Esophagus squamous epithelium (tissue), 5 donors: ENCODE data around the gene ZNF474. TPM values are rescaled to one million over a fixed set of nuclear protein-coding genes. Genes with fewer than 3 reads are reported as not detected.

Source experiments
- DNase-seq: peaks from one replicate; lab custom pipeline; 2025; lab: John Stamatoyannopoulos, UW
- H3K27ac ChIP-seq, 4 donors: fragments of 200-600 bp; sonication (generic); one replicate each; pipeline ENCODE4 v1.5.1; 2016 to 2019; ENCODE audit warnings: mild to moderate bottlenecking in 1 of 4
- H3K27me3 ChIP-seq, 4 donors: fragments of 200-600 bp; sonication (generic); 1 replicate in 3 of 4; 2 replicates in 1 of 4; pipeline versions ENCODE4 v1.5.1 to v1.6.0; 2017 to 2021; ENCODE audit warnings: antibody characterized with exemption in 1 of 4
- H3K36me3 ChIP-seq, 3 donors: fragments of 200-600 bp; sonication (generic); one replicate each; pipeline ENCODE4 v1.5.1; 2016 to 2019
- H3K4me1 ChIP-seq, 3 donors: fragments of 200-600 bp; sonication (generic); one replicate each; pipeline ENCODE4 v1.5.1; 2017 to 2019
- H3K4me3 ChIP-seq, 4 donors: fragments of 200-600 bp; sonication (generic); 1 replicate in 3 of 4; 2 replicates in 1 of 4; pipeline ENCODE4 v1.5.1; 2016 to 2019; ENCODE audit warnings: mild to moderate bottlenecking in 2 of 4, moderate library complexity in 1 of 4
- H3K9me3 ChIP-seq, 3 donors: fragments of 200-600 bp; sonication (generic); one replicate each; pipeline ENCODE4 v1.5.1; 2016 to 2019
- POLR2A ChIP-seq, 4 donors: fragments of 450-650 bp; IDR thresholded peaks; one replicate each; pipeline ENCODE4 v1.6.1; 2017; ENCODE audit warnings: antibody characterized with exemption in 4 of 4, mild to moderate bottlenecking in 4 of 4, moderate library complexity in 3 of 4
- WGBS, 2 donors: methylation state at CpG; one replicate each; pipeline ENCODE4 v1.1.5; 2018; 5-methylcytosine and 5-hydroxymethylcytosine counted together
- intact Hi-C: fragments of 100-400 bp; cut with DNase I; formaldehyde crosslinking; loops from one replicate; pipeline ENCODE4 v1.15.0; 2022
- total RNA-seq, 4 donors: library from RNA; depleted of rRNA; stranded (reverse); fragments of >200 nt; gene quantifications; one replicate each; pipeline ENCODE4 v1.1.0, GENCODE V29; 2016
- TF ChIP-seq, protein P1 (sequence below), 6 experiments: fragments of 450-650 bp in 4 of 6; fragments of 200-600 bp in 2 of 6; sonication (generic) in 2 of 6; IDR thresholded peaks; one replicate each; pipeline ENCODE4 v1.5.1; 2016 to 2019; ENCODE audit warnings: antibody characterized with exemption in 6 of 6, mild to moderate bottlenecking in 4 of 6, moderate library complexity in 4 of 6
- donor health status: DM: yes; HTN: yes; CAD: no.

The ZNF474 gene
- total RNA-seq, 4 donors from 2014 or later = 0.18 to 0.57 TPM; not detected in 2

GRCh38 chr5:122110987-122111386 is 18.4 kb upstream of the ZNF474 start:
- no peaks in the 10 kb centered on the region for H3K27me3 ChIP-seq
- H3K4me1 ChIP-seq = peaks cover 0 to 41% (median 2%) of the 10 kb centered on the region in 3 donors
- intact Hi-C loops = no loop called here
- H3K36me3 ChIP-seq = no peaks in the 10 kb centered on the region
- no peak for DNase-seq
- WGBS, 2 donors = 32 to 47% methylated on average over 3 of the region's 3 CpGs
- TF ChIP-seq, protein P1, sequence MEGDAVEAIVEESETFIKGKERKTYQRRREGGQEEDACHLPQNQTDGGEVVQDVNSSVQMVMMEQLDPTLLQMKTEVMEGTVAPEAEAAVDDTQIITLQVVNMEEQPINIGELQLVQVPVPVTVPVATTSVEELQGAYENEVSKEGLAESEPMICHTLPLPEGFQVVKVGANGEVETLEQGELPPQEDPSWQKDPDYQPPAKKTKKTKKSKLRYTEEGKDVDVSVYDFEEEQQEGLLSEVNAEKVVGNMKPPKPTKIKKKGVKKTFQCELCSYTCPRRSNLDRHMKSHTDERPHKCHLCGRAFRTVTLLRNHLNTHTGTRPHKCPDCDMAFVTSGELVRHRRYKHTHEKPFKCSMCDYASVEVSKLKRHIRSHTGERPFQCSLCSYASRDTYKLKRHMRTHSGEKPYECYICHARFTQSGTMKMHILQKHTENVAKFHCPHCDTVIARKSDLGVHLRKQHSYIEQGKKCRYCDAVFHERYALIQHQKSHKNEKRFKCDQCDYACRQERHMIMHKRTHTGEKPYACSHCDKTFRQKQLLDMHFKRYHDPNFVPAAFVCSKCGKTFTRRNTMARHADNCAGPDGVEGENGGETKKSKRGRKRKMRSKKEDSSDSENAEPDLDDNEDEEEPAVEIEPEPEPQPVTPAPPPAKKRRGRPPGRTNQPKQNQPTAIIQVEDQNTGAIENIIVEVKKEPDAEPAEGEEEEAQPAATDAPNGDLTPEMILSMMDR (IDR thresholded peaks at IDR 0.05) = no peak
- TF ChIP-seq POLR2A (IDR thresholded peaks at IDR 0.05) = no peak
- peak overlapping the region in 3 of 4 donors; percentile 31 to 62 (median 41) for H3K27ac ChIP-seq
- no peaks in the 10 kb centered on the region for H3K9me3 ChIP-seq
- no peak overlapping the region for H3K4me3 ChIP-seq

- no peak overlapping the region for H3K4me3 ChIP-seq
- no peaks in the 10 kb centered on the region for H3K36me3 ChIP-seq
- peaks cover 0 to 41% (median 2%) of the 10 kb centered on the region in 3 donors for H3K4me1 ChIP-seq
- H3K27ac ChIP-seq = peak overlapping the region in 3 of 4 donors; percentile 31 to 62 (median 40)
- 64 to 83% methylated on average over 5 of the region's 5 CpGs for WGBS, 2 donors
- no peak for TF ChIP-seq POLR2A (IDR thresholded peaks at IDR 0.05)
- TF ChIP-seq, protein P1 (IDR thresholded peaks at IDR 0.05) = no peak
- intact Hi-C loops = no loop called here
- H3K9me3 ChIP-seq = no peaks in the 10 kb centered on the region
- DNase-seq = no peak
- no peaks in the 10 kb centered on the region for H3K27me3 ChIP-seq
Observed at GRCh38 chr5:122111460-122111859, 17.9 kb upstream of the ZNF474 start.

DNA sequence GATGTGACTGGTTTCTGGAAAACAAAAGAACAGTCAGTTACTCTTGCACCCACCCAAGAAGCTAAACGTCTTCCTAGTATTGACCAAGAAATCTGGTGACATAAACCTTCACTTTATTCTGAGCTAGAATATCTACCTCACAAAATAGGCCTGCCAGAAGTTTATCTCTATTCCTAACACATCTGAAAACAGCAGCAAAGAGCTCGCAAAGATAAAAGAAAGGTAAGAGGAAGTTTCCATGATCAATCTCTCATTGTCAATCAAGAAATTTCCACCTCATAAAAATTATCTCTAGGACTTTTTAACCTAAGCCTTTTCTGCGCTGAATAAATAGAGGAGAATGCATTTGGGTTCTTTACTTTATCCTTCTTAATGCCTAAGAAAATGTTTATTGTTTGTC is 17.3 kb upstream of the ZNF474 start:
- intact Hi-C loops = no loop called here
- H3K9me3 ChIP-seq = no peaks in the 10 kb centered on the region
- H3K27ac ChIP-seq = peak overlapping the region in 1 of 4 donors; percentile 62
- no peak for TF ChIP-seq POLR2A (IDR thresholded peaks at IDR 0.05)
- TF ChIP-seq, protein P1 (IDR thresholded peaks at IDR 0.05) = no peak
- H3K27me3 ChIP-seq = no peaks in the 10 kb centered on the region
- no peak for DNase-seq
- WGBS, 2 donors = 57 to 60% methylated on average over 3 of the region's 3 CpGs
- H3K4me1 ChIP-seq = peaks cover 0 to 41% (median 2%) of the 10 kb centered on the region in 3 donors
- H3K4me3 ChIP-seq = no peak overlapping the region
- H3K36me3 ChIP-seq = no peaks in the 10 kb centered on the region

- TF ChIP-seq, protein P1 (IDR thresholded peaks at IDR 0.05) = no peak
- no peak for TF ChIP-seq POLR2A (IDR thresholded peaks at IDR 0.05)
- no peak for DNase-seq
- H3K27me3 ChIP-seq = no peaks in the 10 kb centered on the region
- no peaks in the 10 kb centered on the region for H3K9me3 ChIP-seq
- H3K36me3 ChIP-seq = no peaks in the 10 kb centered on the region
- 83 to 93% methylated on average over 4 to 5 of the region's 6 CpGs for WGBS, 2 donors
- H3K4me1 ChIP-seq = peaks cover 0 to 35% (median 2%) of the 10 kb centered on the region in 3 donors
- intact Hi-C loops = no loop called here
- no peak overlapping the region for H3K4me3 ChIP-seq
- no peak overlapping the region for H3K27ac ChIP-seq
Observed at GRCh38 chr5:122112733-122113558, 16.4 kb upstream of the ZNF474 start.

DNA sequence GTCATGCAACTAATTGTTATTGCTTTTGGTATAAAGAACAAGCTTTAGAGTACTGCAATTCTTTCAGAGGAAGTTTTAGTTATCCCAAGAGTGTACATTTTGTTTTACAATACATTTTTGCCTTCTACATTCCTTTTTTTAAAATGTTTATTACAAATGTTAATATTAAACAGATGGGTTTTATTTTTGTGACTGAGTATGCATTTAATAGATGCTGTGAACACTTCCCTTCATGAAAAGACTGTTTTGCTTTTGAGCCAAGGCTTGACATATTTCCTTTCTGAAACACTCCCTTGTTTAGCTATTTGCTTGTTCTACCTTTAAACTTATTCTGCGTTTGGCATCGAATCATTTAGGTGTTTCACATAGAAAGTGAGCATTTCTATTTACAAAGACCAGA is 14.8 kb upstream of the ZNF474 start:
- H3K4me1 ChIP-seq = peaks cover 0 to 32% (median 2%) of the 10 kb centered on the region in 3 donors
- TF ChIP-seq POLR2A (IDR thresholded peaks at IDR 0.05) = no peak
- TF ChIP-seq, protein P1 (IDR thresholded peaks at IDR 0.05) = no peak
- no peaks in the 10 kb centered on the region for H3K36me3 ChIP-seq
- H3K4me3 ChIP-seq = no peak overlapping the region
- 36 to 45% methylated on average over 2 of the region's 2 CpGs for WGBS, 2 donors
- no peaks in the 10 kb centered on the region for H3K9me3 ChIP-seq
- H3K27me3 ChIP-seq = no peaks in the 10 kb centered on the region
- no peak for DNase-seq
- H3K27ac ChIP-seq = no peak overlapping the region
- intact Hi-C loops = no loop called here
